ENCODE results near the gene UBAC2.

UBAC2 gene

DNA sequence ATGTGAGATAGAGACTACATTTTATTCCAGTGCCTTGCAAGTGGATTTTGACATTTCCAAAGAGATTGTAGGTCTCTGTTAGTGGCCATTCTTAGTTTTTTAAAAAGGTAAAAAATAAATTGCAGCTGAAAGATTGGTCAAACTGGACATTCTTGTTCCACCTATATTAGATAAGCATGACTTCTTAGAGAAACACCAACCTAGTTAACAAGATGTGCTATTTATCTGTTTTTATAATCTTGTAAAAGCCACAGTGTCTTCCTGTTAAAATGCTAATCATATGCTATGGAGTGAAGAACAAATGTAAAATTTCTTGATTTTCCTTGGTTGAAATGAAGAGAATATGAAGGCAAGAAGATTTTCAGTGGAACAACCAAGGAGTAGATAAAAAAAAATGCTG lies 140.0 kb downstream of the UBAC2 start:
- DNase-seq (ENCODE audit: low read depth) = no peak

GRCh38 chr13:99341969-99342722 lies 141.5 kb downstream of the UBAC2 start:
- DNase-seq (ENCODE audit: low read depth) = no peak

GRCh38 chr13:99342723-99343315 lies 142.2 kb downstream of the UBAC2 start:
- no peak for DNase-seq (ENCODE audit: low read depth)

- DNase-seq (ENCODE audit: low read depth) = no peak
These were observed 144.1 kb downstream of the UBAC2 start for GRCh38 chr13:99344610-99345208.

- DNase-seq (ENCODE audit: low read depth) = no peak
These were observed 144.7 kb downstream of the UBAC2 start for GRCh38 chr13:99345345-99345744.

GRCh38 chr13:99346335-99347042 lies 145.8 kb downstream of the UBAC2 start:
- DNase-seq (ENCODE audit: low read depth) = no peak

GRCh38 chr13:99347335-99347878 lies 146.8 kb downstream of the UBAC2 start:
- DNase-seq (ENCODE audit: low read depth) = no peak

DNA sequence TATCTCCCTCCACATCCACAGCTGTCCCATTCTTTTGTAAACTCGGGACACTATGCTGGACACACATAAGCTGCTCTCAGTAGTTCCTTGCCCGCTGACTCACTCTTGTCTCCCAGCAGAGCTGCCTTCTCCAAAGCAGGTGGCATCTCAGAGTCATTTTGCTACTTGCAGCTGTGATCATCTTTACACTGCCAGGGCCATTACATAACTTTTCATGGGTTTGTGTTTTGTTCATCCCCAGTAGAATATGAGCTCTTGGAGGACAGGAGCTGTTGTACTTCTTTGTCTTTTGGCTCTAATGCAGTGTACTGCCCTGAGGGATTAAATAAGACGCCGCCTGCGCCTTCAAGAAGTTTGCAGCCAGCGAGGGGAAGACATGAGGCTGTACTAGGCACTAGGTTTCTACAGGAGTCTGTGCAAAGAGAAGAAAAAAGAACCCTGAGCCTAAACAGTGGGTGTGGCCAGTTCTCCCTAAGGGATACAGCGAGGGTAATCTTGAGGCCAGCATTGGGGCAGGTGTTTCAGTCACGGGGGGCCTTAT lies 147.3 kb downstream of the UBAC2 start:
- DNase-seq (ENCODE audit: low read depth) = no peak

- no peak for DNase-seq (ENCODE audit: low read depth)
These were observed 149.5 kb downstream of the UBAC2 start for GRCh38 chr13:99350191-99350590.

GRCh38 chr13:99351772-99352171 lies 151.1 kb downstream of the UBAC2 start:
- no peak for DNase-seq (ENCODE audit: low read depth)

- no peak for DNase-seq (ENCODE audit: low read depth)
These were observed 151.9 kb downstream of the UBAC2 start for GRCh38 chr13:99352351-99353245.

- no peak for DNase-seq (ENCODE audit: low read depth)
These were observed 152.6 kb downstream of the UBAC2 start for GRCh38 chr13:99353246-99353600.

GRCh38 chr13:99353836-99354235 lies 153.2 kb downstream of the UBAC2 start:
- DNase-seq (ENCODE audit: low read depth) = no peak

DNA sequence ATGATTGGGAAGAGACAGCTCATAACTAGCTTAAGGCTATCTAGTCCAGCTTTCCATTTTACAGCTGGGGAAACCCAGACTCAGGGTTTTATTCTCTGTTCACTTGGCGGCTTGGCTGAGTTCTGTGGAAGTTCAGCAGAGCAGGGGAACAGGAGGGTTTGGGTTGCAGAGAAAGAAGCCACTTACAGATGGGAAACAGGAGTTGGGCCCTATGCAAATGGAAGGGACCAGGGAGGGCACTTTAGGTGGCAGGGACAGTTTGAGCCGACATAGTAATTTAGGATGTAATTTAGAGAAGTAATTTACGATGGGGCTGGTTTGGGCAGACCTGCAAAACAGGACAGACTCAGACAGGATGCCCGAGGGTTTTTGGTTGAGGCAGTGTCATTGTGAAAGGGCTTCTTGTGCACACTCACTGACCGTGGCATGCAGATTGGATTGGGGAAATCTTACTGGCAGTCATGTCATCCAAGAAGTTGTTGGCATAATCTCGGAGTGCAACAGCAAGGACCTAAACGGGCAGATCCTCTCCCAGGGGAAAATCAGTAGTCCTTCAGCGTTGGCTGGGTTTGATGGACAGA lies 153.8 kb downstream of the UBAC2 start:
- no peak for DNase-seq (ENCODE audit: low read depth)

DNA sequence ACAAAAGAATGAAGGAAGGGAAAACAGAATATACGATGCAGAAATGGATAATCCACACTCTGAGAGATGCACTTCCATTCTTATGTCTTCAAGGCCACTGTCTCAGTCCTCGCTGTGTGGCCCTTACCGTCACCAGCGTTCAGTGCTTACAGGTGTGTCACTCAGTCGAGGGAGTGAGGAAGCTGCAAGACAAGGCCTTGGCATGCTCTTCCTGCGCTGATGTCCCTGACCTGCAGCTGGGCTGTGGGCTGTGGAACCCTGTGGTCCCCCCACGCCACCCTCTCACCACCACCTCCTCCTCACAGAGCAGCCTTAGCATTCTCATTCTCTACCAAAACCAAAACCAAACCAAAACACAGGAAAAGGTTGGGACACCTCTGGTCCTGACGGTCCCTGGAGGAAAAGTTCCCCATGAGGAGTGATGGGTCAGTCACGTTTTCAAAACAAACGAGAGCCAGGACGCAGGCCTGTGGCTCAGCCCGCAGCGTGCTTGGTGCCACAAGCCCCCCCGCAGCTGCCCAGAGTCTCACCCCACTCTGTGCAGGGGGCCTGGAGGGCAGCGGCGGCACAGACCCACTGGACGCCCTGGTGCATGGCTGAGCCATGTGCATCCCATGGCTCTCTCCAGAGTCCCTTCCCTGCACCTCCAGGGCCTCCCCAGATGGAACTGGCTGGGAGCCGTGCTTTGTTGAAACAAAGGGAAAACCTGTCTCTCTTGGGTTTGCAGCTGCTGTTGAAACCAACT lies 154.8 kb downstream of the UBAC2 start:
- DNase-seq (ENCODE audit: low read depth) = no peak

DNA sequence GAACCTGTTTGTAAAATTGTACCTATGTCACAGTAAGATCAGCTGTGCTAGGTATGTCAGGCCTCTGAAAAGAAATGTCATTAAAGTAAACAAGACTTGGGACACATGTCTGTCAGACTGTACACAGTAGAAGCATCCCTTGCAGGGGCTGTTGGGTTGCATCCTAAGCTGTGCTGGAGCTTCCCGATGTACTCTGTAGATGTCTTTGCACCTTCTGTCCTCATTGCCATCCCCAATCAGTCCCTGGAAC lies 155.3 kb downstream of the UBAC2 start:
- DNase-seq (ENCODE audit: low read depth) = no peak

DNA sequence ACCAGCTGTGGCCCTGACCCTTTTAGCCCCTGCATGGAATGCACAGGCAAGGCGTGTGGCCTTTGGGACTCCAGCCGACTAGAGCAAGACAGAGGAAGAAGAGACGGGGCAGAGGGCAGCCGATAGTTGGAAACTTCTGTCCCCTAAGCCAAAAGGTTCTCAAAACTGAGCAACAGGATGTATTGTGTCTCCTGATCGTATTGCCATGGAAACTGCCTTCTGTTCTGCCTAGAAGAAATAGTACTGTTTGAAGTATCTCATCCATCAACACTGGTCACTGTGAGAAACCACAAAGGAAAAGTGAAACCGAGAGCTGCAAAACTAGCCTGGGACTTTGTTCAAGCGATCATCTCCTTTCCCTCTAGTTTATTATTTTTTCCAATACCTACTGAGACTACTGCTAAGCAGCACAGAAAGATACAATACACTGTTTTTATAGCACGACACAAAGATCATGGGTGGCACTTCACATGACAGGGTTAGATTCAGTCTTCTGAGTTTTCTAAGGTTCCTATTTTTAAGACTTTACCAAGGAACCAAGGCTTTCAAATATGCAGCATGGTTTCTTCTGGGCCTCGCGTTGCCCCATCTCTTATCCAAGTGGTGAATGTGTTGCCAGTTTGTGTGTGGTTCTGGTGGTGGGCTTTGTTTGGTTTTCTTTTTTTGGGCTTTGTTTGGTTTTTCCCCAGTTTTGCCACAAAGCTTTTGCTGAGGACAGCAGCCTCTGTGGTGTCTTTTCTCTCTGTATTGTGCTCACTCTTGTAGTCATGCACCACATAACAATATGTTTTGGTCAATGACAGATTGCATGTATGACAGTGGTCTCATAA lies 155.8 kb downstream of the UBAC2 start:
- DNase-seq (ENCODE audit: low read depth) = peak; percentile 89

GRCh38 chr13:99357131-99357596 lies 156.5 kb downstream of the UBAC2 start:
- peak; percentile 43 for DNase-seq (ENCODE audit: low read depth)

GRCh38 chr13:99357941-99358340 lies 157.3 kb downstream of the UBAC2 start:
- no peak for DNase-seq (ENCODE audit: low read depth)
